ENCODE measurements around the gene SLC7A6OS. TPM values are rescaled to one million over a fixed set of nuclear protein-coding genes. Genes with fewer than 3 reads are reported as not detected.
"Not testable (repeated sequence)": the region's sequence is repeated elsewhere in the genome, so short reads cannot be mapped to it uniquely, and the experiment has no call there.

SLC7A6OS gene
- total RNA-seq, 1 experiment from 2014 or later = 24.5 TPM

- no peak overlapping the region for H3K4ac ChIP-seq (ENCODE audit: low read depth, low read length)
- Mint-ChIP-seq H3K4me3 (no peak overlapping the region), H3K9me3 (no peaks in the 10 kb centered on the region), H3K36me3 (ENCODE audit: insufficient read depth in 1 of 3, low read depth in 3 of 3) (peaks cover 20 to 37% (median 23%) of the 10 kb centered on the region in 3 experiments; a peak in 6 of 7 replicates), H3K4me1 (peaks cover 4 to 10% of the 10 kb centered on the region in 2 experiments; a peak in 3 of 4 replicates), H3K27ac (no peak overlapping the region; a peak in 1 of 7 replicates), H3K27me3 (ENCODE audit: low read depth) (no peaks in the 10 kb centered on the region)
- no peak overlapping the region for H2BK5ac ChIP-seq (ENCODE audit: insufficient read length, low read length)
- no peak overlapping the region for H4K5ac ChIP-seq (ENCODE audit: insufficient read length, low read depth, low read length)
- H3K18ac ChIP-seq (ENCODE audit: insufficient read length, low read depth, low read length) = no peak overlapping the region
- no peak overlapping the region for H3T11ph ChIP-seq (ENCODE audit: low read length)
- no peak overlapping the region for H4K8ac ChIP-seq (replicated peaks; ENCODE audit: insufficient read length, low read depth, low read length)
- H3K27me3 ChIP-seq (ENCODE audit: insufficient read depth, low read length) = no peaks in the 10 kb centered on the region
- no peak overlapping the region for H2AFZ ChIP-seq (ENCODE audit: low read length)
- DNase-seq = no peak
- no peak overlapping the region for H2BK20ac ChIP-seq (ENCODE audit: low read depth, low read length, poor library complexity, severe bottlenecking)
- H3K23ac ChIP-seq (ENCODE audit: insufficient read length, low read depth, low read length) = no peak overlapping the region
- H3K56ac ChIP-seq (ENCODE audit: insufficient read length, low read depth, low read length) = no peak overlapping the region
- no peak overlapping the region for H3K14ac ChIP-seq (ENCODE audit: insufficient read depth, low read length)
- H2BK15ac ChIP-seq (ENCODE audit: low read depth, low read length) = no peak overlapping the region
- no peak for TF ChIP-seq CTCF (conservative IDR thresholded peaks at IDR 0.05)
- peaks cover 2% of the 10 kb centered on the region for H4K20me1 ChIP-seq (ENCODE audit: control insufficient read depth, insufficient read depth, insufficient read length)
- H3K4me2 ChIP-seq (ENCODE audit: insufficient read depth, insufficient read length, low read length) = no peak overlapping the region
- no peak overlapping the region for H3K27ac ChIP-seq (ENCODE audit: insufficient read length, low read depth, low read length)
- no peak overlapping the region for H2BK120ac ChIP-seq (ENCODE audit: low read depth, low read length, poor library complexity, severe bottlenecking)
- no peak overlapping the region for H3K9ac ChIP-seq (ENCODE audit: extremely low read depth, insufficient read length, low read length)
- no peaks in the 10 kb centered on the region for H3K23me2 ChIP-seq (ENCODE audit: insufficient read length, low read depth, low read length, poor library complexity, severe bottlenecking)
- no peaks in the 10 kb centered on the region for H3K79me1 ChIP-seq (ENCODE audit: insufficient read depth, low read depth, low read length, poor library complexity, severe bottlenecking)
- 0 out of 2 replicates have a peak, but pooled peaks cover 2% of the 10 kb centered on the region for H3K79me2 ChIP-seq (ENCODE audit: insufficient read depth, low read length)
- H4K91ac ChIP-seq (ENCODE audit: insufficient read length, low read depth, low read length) = no peak overlapping the region
- H3K4me1 ChIP-seq (ENCODE audit: insufficient read depth, low read length) = no peaks in the 10 kb centered on the region
- H2BK12ac ChIP-seq (ENCODE audit: insufficient read length, low read depth, low read length) = no peak overlapping the region
- no peak overlapping the region for H2AK5ac ChIP-seq (ENCODE audit: insufficient read length, low read length)
- H3K9me3 ChIP-seq (ENCODE audit: control insufficient read depth, low read depth, low read length) = peaks cover 5% of the 10 kb centered on the region
- WGBS (ENCODE audit: extremely low coverage, insufficient read length, low lambda C conversion rate) = no CpG with 5 or more reads among the region's 2 CpGs
These were observed 21.5 kb downstream of the SLC7A6OS start for GRCh38 chr16:68289202-68289601.

- H2AK5ac ChIP-seq (ENCODE audit: insufficient read length, low read length); H3T11ph ChIP-seq (ENCODE audit: low read length); H3K27ac ChIP-seq (ENCODE audit: insufficient read length, low read depth, low read length); H3K23me2 ChIP-seq (ENCODE audit: insufficient read length, low read depth, low read length, poor library complexity, severe bottlenecking); H3K79me1 ChIP-seq (ENCODE audit: insufficient read depth, low read depth, low read length, poor library complexity, severe bottlenecking); H3K27me3 ChIP-seq (ENCODE audit: insufficient read depth, low read length); H3K9me3 Mint-ChIP-seq; H3K18ac ChIP-seq (ENCODE audit: insufficient read length, low read depth, low read length); H4K91ac ChIP-seq (ENCODE audit: insufficient read length, low read depth, low read length); H3K4me2 ChIP-seq (ENCODE audit: insufficient read depth, insufficient read length, low read length); H2AFZ ChIP-seq (ENCODE audit: low read length); H4K20me1 ChIP-seq (ENCODE audit: control insufficient read depth, insufficient read depth, insufficient read length); H3K27ac Mint-ChIP-seq; H2BK20ac ChIP-seq (ENCODE audit: low read depth, low read length, poor library complexity, severe bottlenecking); H3K27me3 Mint-ChIP-seq (ENCODE audit: low read depth); H3K4ac ChIP-seq (ENCODE audit: low read depth, low read length); H4K5ac ChIP-seq (ENCODE audit: insufficient read length, low read depth, low read length); H3K23ac ChIP-seq (ENCODE audit: insufficient read length, low read depth, low read length); H2BK5ac ChIP-seq (ENCODE audit: insufficient read length, low read length); H3K9me3 ChIP-seq (ENCODE audit: control insufficient read depth, low read depth, low read length); H3K14ac ChIP-seq (ENCODE audit: insufficient read depth, low read length); H3K4me1 ChIP-seq (ENCODE audit: insufficient read depth, low read length); H3K56ac ChIP-seq (ENCODE audit: insufficient read length, low read depth, low read length); H4K8ac ChIP-seq (replicated peaks; ENCODE audit: insufficient read length, low read depth, low read length); DNase-seq; H2BK15ac ChIP-seq (ENCODE audit: low read depth, low read length); H3K9ac ChIP-seq (ENCODE audit: extremely low read depth, insufficient read length, low read length); H3K4me3 Mint-ChIP-seq; H3K79me2 ChIP-seq (ENCODE audit: insufficient read depth, low read length); H2BK12ac ChIP-seq (ENCODE audit: insufficient read length, low read depth, low read length); H2BK120ac ChIP-seq (ENCODE audit: low read depth, low read length, poor library complexity, severe bottlenecking): not testable (repeated sequence)
- WGBS (ENCODE audit: extremely low coverage, insufficient read length, low lambda C conversion rate) = no CpG with 5 or more reads among the region's 9 CpGs
- peaks cover 19 to 36% (median 23%) of the 10 kb centered on the region in 3 experiments; a peak in 6 of 7 replicates for H3K36me3 Mint-ChIP-seq (ENCODE audit: insufficient read depth in 1 of 3, low read depth in 3 of 3)
- peaks cover 4 to 10% of the 10 kb centered on the region in 2 experiments; a peak in 3 of 4 replicates for H3K4me1 Mint-ChIP-seq
These were observed 21.9 kb downstream of the SLC7A6OS start for GRCh38 chr16:68288796-68289195.
